GM21576 (cell line): ENCODE results near the gene SLC48A1.
A peak's percentile ranks its signal among the peaks of the same experiment; 100 is the strongest.

Experiments used
- ATAC-seq: cut with Tn5 transposase; IDR thresholded peaks from one replicate; pipeline ENCODE4 v1.9.1; 2021; ENCODE audit warnings: mild to moderate bottlenecking, moderate library complexity; ENCODE audit not compliant: unreplicated experiment

Gene SLC48A1

GRCh38 chr12:47776471-47777143, 3.6 kb downstream of the SLC48A1 start:
- ATAC-seq = no peak

GRCh38 chr12:47777151-47777550, 4.1 kb downstream of the SLC48A1 start:
- no peak for ATAC-seq

GRCh38 chr12:47777741-47778558, 4.9 kb downstream of the SLC48A1 start:
- no peak for ATAC-seq

- ATAC-seq = no peak
Observed at GRCh38 chr12:47778881-47779280, 5.8 kb downstream of the SLC48A1 start.

GRCh38 chr12:47779301-47779942, 6.4 kb downstream of the SLC48A1 start:
- ATAC-seq = peak; percentile 85

GRCh38 chr12:47779943-47780504, 7.0 kb downstream of the SLC48A1 start:
- ATAC-seq = no peak

GRCh38 chr12:47781479-47782371, 8.7 kb downstream of the SLC48A1 start:
- no peak for ATAC-seq

GRCh38 chr12:47782372-47782770, 9.3 kb downstream of the SLC48A1 start:
- ATAC-seq = no peak

- ATAC-seq = no peak
Observed at GRCh38 chr12:47783024-47783755, 10.2 kb downstream of the SLC48A1 start.

- ATAC-seq = no peak
Observed at GRCh38 chr12:47783821-47784819, 11.1 kb downstream of the SLC48A1 start.

- no peak for ATAC-seq
Observed at GRCh38 chr12:47785036-47785886, 12.2 kb downstream of the SLC48A1 start.

GRCh38 chr12:47785887-47786661, 13.0 kb downstream of the SLC48A1 start:
- ATAC-seq = no peak

- no peak for ATAC-seq
Observed at GRCh38 chr12:47786662-47787280, 13.7 kb downstream of the SLC48A1 start.

- ATAC-seq = no peak
Observed at GRCh38 chr12:47787596-47788319, 14.7 kb downstream of the SLC48A1 start.

GRCh38 chr12:47789141-47789540, 16.1 kb downstream of the SLC48A1 start:
- no peak for ATAC-seq
